Right lung (tissue), 5 donors: ENCODE results near the gene SASH1. TPM values are rescaled to one million over a fixed set of nuclear protein-coding genes. Genes with fewer than 3 reads are reported as not detected.

Experiments
- DNase-seq, 2 donors: peaks; one replicate each; pipeline ENCODE4 v3.0.0-alpha.2; 2013
- polyA plus RNA-seq, 5 donors: library from polyadenylated mRNA; unstranded; fragments of 120-200 nt; gene quantifications; one replicate each; pipeline versions ENCODE4 v1.2.1 to v1.2.3, GENCODE V29; 2013; ENCODE audit warnings: inconsistent platforms in 1 of 5, low replicate concordance in 1 of 5; ENCODE audit not compliant: insufficient read length in 5 of 5, insufficient read depth in 1 of 5

SASH1 gene
- polyA plus RNA-seq, 5 donors = 25.2 to 34.2 (median 31.2) TPM

DNA sequence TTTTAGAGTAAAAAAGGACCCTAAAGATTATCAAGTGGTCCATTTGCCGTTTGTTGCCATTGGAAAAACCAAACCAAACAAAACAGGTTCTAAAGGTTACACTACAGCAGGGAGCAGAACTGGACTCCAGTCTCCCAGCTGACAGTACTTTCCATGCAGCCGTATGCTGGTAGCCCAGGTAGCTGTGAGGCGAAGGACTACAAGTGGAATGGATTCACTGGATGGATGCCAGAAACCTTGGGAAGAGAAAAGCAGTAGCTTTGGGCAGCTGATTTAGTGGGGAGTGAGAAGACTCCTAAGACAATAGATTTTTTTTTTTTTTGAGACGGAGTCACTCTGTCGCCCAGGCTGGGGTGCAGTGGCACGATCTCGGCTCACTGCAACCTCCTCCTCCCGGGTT, 88.3 kb downstream of the SASH1 start:
- DNase-seq = no peak

DNA sequence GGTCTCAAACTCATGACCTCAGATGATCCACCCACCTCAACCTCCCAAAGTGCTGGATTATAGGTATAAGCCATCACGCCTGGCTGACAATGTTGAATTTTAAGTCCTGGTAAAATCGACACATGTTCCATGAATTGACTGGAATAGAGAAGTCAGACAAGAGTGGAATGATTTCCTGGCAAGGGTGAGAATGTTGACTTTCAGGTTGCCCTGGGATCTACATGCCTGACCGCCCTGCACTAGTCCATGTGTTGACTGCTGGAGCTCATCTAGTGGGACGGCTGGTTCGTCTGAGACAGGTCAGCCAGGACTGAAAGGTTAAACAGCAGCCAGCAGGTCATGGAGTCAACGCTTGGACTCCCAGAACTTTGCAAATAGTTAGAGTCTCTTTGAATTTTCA, 88.8 kb downstream of the SASH1 start:
- DNase-seq = no peak

DNA sequence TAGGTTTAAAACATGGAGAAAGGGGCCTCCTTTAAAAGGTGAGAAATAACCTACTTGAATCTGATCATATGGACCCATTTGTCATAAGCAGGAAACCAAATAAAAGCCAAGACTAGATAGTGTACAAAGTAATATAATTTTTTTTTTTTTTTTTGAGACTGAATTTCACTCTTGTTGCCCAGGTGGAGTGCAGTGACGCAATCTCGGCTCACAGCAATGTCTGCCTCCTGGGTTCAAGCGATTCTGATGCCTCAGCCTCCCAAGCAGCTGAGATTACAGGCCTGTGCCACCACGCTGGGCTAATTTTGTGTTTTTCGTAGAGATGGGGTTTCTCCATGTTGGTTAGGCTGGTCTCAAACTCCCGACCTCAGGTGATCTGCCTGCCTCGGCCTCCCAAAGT, 89.2 kb downstream of the SASH1 start:
- DNase-seq = no peak

DNA sequence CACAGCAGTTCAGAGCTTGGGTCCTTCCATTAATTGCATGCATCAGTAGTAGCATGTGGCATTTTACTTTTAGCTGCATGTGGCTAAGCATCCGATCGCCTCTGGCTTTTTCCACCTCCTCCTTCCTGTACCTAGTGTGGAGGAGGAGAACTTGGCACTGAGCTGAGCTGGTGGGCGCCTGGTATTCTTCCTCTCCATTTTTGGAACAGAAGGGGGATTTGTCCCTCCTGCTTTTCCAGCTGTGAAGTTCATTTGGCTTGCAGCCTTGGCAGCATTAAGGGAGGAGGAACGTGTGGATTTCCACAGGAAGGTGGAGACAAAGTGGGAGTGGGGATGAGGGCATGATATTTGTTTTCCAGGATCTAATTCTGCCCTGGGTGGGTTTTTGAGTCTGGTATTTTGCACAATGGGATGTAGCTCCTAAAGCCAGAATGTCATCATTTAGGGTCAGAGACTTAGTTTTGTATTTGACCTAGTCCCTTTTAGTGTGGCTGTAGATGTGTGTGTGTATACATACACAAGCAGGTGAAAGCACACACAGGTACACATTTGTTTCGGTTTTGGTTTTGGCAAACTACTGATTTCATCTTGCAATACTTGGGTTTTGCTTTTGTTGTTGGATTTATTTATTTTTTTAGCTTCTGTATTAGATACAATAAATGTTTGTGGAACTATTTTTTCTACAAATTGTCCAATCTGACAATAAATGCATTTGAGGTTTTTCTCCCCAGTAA, 90.0 kb downstream of the SASH1 start:
- DNase-seq = no peak

DNA sequence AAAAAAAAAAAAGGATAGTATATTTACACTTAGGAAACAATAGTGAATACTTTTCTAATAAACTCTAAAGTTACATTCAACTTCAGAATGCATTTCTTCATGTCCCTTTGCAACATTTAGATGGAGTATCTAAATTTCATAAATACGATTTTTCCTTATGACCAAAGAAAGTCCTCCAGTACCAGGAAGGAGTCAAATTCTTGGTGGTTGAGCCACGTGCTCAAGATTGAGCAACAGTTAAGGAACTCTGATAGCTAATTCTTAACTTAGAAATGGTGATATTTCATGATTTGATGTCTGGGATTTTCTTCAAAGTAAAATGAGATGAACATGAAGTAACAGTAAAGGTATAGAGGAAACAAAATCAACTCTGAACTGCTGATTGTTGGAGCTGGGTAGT, 92.7 kb downstream of the SASH1 start:
- no peak for DNase-seq

DNA sequence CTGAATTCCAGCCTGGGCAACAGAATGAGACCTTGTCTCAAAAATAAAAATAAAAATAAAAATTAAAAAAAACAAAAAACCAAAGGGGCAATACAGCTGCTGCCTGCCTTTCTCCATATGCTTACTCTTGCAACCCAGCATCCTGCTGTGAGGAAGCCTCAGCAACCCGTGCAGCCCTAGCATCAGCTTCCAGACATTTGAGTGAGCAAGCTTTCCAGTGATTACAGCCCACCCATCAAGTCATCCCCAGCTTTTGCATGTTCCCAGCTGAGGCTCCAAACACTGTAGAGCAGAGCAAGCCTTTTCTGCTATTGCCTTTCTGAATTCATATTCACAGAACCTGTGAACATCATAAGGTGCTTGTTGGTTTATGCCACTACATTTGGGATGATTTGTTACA, 93.8 kb downstream of the SASH1 start:
- no peak for DNase-seq

DNA sequence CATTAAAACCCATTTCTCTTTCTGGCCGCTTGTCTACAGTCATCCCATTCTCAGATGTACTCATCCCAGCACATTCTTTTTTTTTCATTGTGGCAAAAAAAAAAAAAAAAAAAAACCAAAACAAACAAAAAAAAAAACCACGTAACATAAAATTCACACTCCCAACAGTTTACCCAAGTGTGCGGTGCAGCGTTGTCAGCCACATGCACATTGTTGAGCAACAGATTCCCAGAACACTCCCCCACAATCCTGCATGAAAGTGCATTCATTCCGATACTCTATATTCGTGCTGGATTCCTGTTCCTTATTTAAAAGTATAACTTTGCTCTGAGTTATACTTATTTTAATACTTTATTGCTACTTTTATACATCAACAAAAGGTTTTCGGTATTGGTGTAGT, 96.0 kb downstream of the SASH1 start:
- peak in 1 of 2 donors; percentile 32 for DNase-seq

DNA sequence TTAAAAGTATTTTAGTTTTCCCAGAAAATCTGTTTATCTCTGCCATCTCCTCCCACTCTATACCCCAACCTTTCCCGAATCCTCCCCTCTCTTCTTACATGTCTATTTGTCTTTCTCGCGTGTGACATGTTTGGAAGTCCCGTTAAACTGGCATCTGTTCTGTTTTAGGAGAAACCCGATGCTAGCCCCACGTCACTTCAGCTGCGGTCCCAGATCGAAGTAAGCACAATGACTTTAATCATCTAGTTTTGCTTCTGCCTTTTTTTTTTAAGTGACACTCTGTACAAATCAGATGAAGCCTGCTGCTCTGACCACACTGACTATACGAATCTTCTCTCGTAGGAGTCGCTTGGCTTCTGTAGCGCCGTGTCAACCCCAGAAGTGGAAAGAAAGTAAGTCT, 97.4 kb downstream of the SASH1 start:
- DNase-seq = no peak

DNA sequence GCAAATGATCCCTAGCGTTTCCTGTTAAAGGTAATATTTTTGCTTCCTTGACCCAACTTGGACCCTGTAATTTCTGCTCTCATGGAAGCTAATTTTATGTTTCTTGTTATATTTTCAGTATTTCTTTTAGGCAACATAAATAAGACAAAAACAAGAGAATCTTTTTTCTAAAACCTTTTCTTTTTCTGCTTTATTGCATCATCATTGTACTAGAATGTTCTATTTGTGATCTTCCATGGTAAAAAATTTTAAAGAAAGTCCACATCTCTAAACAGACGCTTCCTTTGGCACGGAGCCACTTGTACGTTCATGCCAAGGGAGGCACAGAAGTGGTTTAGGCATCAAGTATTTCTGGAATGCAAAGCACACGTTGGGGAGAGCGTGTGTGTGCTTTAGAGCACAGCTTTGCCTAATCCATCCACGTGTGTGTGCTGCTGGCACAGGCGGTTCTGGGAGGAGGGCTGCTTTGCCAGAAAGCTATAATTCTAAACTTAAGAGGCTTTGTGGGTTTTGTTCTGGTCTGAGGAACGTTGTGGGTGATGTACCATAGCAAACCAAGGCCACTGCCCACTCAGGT, 98.3 kb downstream of the SASH1 start:
- no peak for DNase-seq

DNA sequence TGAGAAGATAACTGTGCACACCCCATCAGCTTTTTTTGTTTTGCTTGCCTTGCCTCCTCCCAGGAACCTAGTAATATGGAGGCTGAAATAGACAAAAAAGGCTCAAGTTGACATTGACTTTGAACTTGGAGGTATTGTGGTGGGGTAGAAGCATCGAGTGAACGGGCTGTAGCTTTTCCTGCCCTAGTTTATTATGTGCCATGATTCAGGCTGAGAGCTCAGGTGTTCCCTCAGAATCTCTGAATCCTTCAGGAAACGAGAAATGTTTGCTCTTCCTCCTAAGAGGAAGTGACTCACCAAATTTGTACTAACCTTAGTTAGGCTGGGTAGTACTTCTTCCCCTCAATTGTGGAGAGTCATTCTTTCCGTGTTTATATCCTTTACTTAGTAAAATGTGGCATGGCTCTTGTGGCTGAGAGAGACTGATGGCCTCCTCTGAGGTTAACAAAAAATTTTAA, 98.8 kb downstream of the SASH1 start:
- DNase-seq = no peak

DNA sequence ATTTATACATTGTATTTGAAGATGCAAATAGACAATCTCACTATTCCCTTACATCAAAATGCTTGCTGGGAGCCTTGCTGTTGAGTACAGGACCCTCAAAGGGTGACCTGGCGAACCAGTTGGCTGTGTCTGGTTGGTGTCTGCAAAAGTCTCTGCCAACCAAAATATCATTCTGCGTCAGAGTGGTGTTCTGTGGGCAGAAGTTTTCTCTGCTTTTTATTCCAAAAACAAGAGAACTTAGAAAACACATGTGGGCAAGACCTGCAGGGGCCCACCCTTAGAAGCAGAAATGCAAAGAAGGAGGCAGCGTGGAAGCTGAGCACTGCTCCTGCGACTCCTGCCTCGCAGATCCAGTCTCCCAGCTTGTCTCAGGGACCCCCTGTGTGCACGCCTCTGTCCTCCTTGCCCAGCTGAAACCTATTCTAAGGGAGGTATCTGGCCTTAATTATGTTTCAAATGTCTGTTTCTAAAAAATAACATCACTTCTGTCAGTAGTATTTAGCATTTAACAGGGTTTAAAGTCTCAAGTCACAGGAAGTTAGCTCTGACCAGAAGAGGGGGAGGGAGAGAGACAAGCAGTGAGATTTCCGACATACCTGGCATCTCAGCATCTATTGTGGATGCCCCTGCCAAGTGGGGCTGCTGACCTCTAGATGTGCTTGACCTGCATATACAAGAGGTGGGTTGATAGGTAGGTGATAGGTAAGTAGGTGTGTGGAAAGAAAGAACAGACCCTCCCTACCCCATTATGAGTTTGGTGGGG, 101.3 kb downstream of the SASH1 start:
- no peak for DNase-seq

DNA sequence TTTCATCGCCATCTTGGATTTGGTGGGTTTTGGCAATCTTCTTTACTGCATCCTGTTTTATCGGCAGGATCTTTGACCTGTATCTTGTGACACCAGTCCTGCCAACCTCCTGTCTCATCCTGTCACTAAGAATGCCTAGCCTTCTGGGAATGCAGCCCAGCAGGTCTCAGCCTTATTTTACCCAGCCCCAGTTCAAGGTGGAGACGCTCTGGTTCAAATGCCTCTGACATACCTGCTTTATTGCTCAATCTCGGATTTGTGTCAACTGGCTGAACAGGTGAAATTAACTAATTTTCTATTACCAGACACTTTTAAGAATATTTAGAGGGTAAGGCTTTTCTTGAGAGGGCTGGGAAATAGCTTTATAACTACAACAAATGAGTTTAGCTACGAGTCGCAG, 102.5 kb downstream of the SASH1 start:
- DNase-seq = no peak

DNA sequence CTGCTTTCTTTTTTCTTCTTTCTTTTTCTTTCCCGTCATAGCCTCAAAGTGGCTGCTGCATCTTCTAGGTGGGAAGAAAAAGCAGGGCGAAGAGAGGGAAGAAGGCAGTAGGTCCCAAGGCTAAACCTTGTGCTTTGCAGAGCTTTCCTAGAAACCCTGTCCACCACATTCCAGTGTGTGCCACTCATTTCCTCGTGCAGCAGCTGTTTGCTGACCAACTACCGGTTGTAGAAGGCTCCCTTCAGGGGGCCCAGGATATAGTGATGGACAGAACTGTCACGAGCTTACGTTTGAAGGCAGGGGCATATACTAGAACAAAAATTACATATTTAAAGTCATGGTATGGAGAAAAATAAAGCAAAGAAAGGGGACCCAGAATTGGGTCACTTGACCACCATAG, 103.0 kb downstream of the SASH1 start:
- no peak for DNase-seq

DNA sequence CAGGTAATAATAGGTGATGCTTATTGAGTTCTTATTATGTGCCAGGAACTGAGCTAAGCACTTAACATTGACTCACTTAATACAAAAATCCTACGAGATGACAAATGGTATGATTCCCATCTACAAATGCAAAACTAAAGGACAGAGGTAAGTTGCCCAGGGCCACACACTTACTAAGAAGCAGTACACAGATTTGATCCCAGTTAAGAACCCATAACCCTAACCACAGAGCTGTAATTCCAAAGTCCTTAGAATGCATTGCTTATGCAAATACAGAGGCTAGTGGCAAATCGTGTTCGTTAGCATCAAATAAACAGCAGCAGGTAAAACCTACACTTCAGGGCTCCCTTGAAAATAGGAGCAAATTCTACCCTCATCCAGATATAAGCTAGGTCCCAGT, 104.0 kb downstream of the SASH1 start:
- DNase-seq = no peak

DNA sequence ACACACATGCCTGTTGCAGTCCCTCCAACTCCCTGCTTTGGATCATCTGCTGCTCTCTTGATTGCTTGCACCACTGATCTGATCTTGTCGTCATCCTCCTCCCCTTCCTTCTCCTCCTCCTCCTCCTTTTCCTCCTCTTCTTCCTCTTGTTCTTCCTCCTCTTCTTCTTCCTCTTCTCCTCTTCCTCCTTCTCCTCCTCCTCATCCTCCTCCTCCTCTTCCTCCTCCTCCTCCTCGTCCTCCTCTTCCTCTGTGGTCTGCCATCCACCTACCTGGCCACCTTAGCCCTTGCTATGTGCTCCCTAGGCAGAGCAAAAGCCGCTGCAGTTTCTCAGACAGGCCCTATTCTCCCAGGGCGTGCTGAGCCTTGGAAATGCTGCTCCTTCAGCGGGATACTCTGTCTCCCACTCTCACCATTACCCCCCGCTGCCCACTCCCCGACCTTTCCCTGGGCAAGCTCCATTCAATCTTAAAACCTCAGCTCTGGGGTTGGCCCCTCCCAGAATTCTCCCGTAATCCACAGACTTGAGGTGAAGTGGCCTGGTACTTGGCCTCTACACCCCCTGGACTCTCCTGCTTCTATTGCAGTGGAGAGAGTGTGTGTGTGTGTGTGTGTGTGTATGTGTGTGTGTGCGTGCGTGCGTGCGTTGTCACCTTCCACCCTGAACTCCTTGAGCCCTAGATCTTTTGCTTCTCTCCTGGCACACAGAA, 105.0 kb downstream of the SASH1 start:
- no peak for DNase-seq

DNA sequence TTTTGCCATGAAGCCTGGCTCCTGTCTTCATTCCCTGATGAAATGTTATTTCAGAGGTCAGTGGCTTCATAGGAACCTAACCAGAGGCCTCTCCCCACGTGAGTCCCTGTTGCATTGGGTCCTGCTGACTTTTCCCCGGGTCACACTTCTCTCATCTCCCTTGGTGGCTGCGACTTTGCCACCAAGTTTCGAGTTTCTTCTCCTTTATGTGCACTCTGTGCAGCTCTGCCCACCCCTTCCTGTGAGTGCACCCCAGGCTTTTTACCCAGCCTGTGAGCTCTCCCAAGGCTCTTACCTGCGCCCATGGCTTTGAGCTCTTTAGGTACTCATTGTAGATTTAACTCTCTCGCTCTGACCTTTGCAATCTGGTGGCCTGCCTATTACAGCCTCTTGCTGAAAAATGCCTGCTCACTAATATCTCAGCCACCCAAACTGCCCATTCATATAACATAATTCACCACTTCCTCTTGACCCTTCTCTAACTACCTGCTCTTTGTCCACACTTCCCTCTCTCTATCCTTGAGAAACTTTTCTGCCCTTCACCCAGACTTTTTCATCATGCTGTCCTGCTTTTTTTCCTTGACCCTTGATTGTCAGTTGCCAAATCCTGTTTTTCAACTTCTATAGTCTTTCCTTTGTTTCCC, 105.9 kb downstream of the SASH1 start:
- no peak for DNase-seq

DNA sequence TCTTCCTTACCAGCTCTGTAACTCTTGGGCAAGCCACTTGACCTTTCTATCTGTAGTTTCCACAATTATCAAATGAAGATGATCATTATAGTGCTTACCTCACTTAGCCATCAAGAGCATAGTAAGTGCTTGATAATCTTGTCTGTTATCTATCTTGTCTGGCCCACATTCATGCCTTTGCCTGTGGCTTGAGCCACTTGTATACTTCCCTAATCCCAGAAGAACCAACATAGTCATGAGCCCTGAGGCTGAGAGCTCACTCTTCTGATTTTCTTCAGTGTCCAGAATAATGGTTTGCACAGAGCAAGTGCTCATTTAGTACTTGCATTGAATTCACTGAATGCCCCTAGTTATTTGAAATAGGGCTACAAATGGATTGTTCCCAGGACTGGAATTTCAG, 108.2 kb downstream of the SASH1 start:
- DNase-seq = no peak

DNA sequence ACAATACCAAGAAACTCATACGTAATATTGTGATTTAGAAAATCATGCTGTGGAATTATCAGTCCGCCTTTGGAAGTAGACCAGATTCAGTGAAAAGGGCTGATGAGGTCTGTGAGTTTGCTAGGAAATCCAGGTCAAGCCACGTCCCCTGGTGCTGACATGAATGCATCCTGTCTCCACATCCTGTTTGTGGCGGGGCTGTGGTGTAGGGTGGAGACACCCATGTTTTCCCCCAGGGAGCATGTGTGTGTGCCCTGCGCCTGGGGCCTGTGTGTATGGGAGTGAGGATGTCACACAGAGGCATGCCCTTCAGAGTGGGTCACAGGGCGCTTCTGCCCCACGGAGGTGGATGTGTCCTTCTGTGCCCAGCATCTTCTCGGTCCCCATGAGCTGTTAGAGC, 109.1 kb downstream of the SASH1 start:
- no peak for DNase-seq

DNA sequence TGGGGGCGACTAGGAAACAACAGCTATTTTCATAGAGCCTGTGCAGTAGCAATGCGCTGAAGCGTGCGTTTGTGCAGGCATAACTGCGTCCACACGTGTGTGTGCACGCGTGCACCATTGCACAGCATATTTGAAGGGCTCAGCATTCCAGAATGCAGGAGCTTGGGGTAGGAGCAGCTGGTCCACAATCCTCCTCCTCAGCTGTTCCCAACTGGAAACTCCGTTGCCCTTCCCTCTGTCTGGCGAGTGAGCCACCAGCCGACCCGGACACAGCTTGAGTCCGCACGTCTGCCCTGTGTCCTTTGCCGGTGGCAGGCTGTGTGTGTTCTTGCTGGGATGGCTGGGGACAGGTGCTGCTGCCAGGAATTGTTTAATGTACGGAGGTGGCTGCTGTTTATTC, 110.2 kb downstream of the SASH1 start:
- DNase-seq = no peak

DNA sequence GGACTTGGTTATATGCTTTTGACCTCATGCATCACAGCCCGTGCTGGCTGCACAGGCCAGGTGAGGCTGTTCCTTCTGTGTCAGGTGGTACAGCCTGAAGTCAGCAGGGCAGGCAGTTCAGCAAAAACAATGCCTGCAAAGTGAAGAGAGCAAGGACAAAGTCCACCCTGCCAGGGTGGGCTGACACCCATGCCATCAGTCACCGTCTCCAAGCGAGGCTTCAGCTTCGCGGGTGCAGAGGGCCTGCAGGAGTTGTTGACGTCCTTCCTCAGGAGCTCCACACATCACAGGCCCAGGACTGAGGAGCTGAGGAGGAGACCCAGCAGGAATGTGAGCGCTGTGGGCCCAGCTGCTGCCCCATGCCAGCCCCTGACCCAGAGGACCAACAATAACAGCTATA, 111.3 kb downstream of the SASH1 start:
- DNase-seq = no peak

DNA sequence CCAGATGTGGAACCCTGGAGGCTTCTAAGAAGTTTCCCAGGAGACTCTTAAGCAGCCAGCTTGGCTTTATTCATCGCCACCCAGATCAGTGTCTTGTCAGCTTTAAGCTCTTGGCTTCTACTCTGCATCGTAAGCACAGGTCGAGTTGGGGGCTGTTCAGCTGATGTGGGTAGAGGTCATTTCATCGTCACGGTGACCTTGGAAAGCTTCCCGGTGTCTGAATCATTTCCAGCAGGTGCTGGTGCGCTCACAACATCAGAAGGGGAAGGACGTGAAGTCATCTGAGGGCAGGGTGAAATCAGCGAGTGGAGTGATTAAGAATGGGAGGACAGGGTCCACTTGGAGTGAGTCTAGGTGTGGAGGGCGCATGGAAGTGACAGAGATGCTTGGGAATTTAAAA, 112.6 kb downstream of the SASH1 start:
- DNase-seq = no peak
